ENCODE data around the gene STXBP6. TPM values are rescaled to one million over a fixed set of nuclear protein-coding genes. Genes with fewer than 3 reads are reported as not detected.

Gene STXBP6
- total and polyA plus RNA-seq, 2 experiments from 2014 or later: 19.7 to 29.0 TPM

DNA sequence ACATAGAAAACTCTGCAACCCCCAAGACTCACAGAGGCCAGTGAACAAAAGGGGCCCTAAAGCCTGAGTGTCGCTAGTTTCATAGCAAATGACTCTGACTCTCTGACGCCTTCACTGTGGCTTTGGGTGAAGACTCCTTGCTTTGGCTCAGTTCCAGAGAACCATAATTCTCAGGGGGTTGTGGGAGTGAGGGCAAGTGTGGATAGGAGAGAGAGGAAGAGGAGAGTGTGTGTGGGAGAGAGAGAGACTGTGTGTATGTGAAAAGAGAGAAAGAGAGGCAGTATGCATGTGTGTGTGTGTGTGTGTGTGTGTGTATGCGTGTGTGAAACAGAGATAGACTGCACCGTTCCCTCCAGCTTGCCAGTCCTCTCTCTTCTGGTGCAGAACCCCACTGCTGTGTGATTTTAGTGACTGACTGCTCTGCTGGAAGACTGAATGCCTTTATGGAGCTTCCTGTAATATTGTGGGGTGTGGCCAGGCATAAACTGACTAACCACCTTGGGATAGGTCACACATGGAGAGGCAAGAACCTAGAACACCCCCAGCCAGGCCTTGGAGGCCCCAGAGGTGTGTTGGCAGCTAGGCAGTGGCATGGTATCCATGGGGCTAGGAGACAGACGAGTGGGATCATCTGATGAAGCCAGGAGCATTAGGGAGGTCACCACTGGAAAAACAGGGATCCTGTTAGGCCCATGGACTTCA, 45.9 kb upstream of the STXBP6 start:
- Histone ChIP-seq H3K36me3 (ENCODE audit: insufficient read depth) (no peaks in the 10 kb centered on the region), H3K27me3 (ENCODE audit: insufficient read depth) (no peaks in the 10 kb centered on the region), H3F3A (replicated peaks; ENCODE audit: low read depth) (no peaks in the 10 kb centered on the region), H4K20me1 (replicated peaks; ENCODE audit: insufficient read depth) (no peaks in the 10 kb centered on the region), H3K4me1 (ENCODE audit: insufficient read depth) (peaks cover 12% of the 10 kb centered on the region), H3K4me2 (no peak overlapping the region), H3K4me3 (no peak overlapping the region), H3K79me2 (replicated peaks; ENCODE audit: insufficient read depth) (no peaks in the 10 kb centered on the region), H3K9me2 (ENCODE audit: insufficient read depth) (no peaks in the 10 kb centered on the region), H2AFZ (no peak overlapping the region), H3K27ac (ENCODE audit: low read depth) (no peak overlapping the region)
- Mint-ChIP-seq H3K27me3 (ENCODE audit: insufficient read depth, low read depth, poor library complexity) (peaks cover 3% of the 10 kb centered on the region), H3K9me3 (no peaks in the 10 kb centered on the region), H3K4me1 (peaks cover 22% of the 10 kb centered on the region), H3K36me3 (ENCODE audit: low read depth) (no peaks in the 10 kb centered on the region), H3K27ac (no peak overlapping the region), H3K4me3 (no peak overlapping the region)
- DNase-seq (ENCODE audit: low spot score) (no peak), ATAC-seq (no peak)
- TF ChIP-seq STAT1 (IDR thresholded peaks at IDR 0.05; ENCODE audit: unreplicated experiment): no peak
- TF ChIP-seq CREB1 (CRISPR knock-in tag; IDR thresholded peaks at IDR 0.05; ENCODE audit: low read depth): no peak
- TF ChIP-seq, protein P1, sequence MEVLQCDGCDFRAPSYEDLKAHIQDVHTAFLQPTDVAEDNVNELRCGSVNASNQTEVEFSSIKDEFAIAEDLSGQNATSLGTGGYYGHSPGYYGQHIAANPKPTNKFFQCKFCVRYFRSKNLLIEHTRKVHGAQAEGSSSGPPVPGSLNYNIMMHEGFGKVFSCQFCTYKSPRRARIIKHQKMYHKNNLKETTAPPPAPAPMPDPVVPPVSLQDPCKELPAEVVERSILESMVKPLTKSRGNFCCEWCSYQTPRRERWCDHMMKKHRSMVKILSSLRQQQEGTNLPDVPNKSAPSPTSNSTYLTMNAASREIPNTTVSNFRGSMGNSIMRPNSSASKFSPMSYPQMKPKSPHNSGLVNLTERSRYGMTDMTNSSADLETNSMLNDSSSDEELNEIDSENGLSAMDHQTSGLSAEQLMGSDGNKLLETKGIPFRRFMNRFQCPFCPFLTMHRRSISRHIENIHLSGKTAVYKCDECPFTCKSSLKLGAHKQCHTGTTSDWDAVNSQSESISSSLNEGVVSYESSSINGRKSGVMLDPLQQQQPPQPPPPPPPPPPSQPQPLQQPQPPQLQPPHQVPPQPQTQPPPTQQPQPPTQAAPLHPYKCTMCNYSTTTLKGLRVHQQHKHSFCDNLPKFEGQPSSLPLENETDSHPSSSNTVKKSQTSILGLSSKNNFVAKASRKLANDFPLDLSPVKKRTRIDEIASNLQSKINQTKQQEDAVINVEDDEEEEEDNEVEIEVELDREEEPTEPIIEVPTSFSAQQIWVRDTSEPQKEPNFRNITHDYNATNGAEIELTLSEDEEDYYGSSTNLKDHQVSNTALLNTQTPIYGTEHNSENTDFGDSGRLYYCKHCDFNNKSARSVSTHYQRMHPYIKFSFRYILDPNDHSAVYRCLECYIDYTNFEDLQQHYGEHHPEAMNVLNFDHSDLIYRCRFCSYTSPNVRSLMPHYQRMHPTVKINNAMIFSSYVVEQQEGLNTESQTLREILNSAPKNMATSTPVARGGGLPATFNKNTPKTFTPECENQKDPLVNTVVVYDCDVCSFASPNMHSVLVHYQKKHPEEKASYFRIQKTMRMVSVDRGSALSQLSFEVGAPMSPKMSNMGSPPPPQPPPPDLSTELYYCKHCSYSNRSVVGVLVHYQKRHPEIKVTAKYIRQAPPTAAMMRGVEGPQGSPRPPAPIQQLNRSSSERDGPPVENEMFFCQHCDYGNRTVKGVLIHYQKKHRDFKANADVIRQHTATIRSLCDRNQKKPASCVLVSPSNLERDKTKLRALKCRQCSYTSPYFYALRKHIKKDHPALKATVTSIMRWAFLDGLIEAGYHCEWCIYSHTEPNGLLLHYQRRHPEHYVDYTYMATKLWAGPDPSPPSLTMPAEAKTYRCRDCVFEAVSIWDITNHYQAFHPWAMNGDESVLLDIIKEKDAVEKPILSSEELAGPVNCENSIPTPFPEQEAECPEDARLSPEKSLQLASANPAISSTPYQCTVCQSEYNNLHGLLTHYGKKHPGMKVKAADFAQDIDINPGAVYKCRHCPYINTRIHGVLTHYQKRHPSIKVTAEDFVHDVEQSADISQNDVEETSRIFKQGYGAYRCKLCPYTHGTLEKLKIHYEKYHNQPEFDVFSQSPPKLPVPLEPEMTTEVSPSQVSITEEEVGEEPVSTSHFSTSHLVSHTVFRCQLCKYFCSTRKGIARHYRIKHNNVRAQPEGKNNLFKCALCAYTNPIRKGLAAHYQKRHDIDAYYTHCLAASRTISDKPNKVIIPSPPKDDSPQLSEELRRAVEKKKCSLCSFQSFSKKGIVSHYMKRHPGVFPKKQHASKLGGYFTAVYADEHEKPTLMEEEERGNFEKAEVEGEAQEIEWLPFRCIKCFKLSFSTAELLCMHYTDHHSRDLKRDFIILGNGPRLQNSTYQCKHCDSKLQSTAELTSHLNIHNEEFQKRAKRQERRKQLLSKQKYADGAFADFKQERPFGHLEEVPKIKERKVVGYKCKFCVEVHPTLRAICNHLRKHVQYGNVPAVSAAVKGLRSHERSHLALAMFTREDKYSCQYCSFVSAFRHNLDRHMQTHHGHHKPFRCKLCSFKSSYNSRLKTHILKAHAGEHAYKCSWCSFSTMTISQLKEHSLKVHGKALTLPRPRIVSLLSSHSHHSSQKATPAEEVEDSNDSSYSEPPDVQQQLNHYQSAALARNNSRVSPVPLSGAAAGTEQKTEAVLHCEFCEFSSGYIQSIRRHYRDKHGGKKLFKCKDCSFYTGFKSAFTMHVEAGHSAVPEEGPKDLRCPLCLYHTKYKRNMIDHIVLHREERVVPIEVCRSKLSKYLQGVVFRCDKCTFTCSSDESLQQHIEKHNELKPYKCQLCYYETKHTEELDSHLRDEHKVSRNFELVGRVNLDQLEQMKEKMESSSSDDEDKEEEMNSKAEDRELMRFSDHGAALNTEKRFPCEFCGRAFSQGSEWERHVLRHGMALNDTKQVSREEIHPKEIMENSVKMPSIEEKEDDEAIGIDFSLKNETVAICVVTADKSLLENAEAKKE (CRISPR knock-in tag; IDR thresholded peaks at IDR 0.05): no peak
- no peak for TF ChIP-seq EZH2phosphoT487 (IDR thresholded peaks at IDR 0.05; ENCODE audit: unreplicated experiment)
- no peak for TF ChIP-seq ZNF114 (CRISPR knock-in tag; IDR thresholded peaks at IDR 0.05)
- TF ChIP-seq NANOG (IDR thresholded peaks at IDR 0.05; ENCODE audit: borderline replicate concordance): no peak
- TF ChIP-seq, protein P2, sequence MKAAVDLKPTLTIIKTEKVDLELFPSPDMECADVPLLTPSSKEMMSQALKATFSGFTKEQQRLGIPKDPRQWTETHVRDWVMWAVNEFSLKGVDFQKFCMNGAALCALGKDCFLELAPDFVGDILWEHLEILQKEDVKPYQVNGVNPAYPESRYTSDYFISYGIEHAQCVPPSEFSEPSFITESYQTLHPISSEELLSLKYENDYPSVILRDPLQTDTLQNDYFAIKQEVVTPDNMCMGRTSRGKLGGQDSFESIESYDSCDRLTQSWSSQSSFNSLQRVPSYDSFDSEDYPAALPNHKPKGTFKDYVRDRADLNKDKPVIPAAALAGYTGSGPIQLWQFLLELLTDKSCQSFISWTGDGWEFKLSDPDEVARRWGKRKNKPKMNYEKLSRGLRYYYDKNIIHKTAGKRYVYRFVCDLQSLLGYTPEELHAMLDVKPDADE (IDR thresholded peaks at IDR 0.05): no peak
- TF ChIP-seq, protein P3, sequence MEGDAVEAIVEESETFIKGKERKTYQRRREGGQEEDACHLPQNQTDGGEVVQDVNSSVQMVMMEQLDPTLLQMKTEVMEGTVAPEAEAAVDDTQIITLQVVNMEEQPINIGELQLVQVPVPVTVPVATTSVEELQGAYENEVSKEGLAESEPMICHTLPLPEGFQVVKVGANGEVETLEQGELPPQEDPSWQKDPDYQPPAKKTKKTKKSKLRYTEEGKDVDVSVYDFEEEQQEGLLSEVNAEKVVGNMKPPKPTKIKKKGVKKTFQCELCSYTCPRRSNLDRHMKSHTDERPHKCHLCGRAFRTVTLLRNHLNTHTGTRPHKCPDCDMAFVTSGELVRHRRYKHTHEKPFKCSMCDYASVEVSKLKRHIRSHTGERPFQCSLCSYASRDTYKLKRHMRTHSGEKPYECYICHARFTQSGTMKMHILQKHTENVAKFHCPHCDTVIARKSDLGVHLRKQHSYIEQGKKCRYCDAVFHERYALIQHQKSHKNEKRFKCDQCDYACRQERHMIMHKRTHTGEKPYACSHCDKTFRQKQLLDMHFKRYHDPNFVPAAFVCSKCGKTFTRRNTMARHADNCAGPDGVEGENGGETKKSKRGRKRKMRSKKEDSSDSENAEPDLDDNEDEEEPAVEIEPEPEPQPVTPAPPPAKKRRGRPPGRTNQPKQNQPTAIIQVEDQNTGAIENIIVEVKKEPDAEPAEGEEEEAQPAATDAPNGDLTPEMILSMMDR (conservative IDR thresholded peaks at IDR 0.05; ENCODE audit: low read depth in 2 of 2): no peak
- no peak for TF ChIP-seq JUNB (IDR thresholded peaks at IDR 0.05; ENCODE audit: unreplicated experiment)
- TF ChIP-seq, protein P4, sequence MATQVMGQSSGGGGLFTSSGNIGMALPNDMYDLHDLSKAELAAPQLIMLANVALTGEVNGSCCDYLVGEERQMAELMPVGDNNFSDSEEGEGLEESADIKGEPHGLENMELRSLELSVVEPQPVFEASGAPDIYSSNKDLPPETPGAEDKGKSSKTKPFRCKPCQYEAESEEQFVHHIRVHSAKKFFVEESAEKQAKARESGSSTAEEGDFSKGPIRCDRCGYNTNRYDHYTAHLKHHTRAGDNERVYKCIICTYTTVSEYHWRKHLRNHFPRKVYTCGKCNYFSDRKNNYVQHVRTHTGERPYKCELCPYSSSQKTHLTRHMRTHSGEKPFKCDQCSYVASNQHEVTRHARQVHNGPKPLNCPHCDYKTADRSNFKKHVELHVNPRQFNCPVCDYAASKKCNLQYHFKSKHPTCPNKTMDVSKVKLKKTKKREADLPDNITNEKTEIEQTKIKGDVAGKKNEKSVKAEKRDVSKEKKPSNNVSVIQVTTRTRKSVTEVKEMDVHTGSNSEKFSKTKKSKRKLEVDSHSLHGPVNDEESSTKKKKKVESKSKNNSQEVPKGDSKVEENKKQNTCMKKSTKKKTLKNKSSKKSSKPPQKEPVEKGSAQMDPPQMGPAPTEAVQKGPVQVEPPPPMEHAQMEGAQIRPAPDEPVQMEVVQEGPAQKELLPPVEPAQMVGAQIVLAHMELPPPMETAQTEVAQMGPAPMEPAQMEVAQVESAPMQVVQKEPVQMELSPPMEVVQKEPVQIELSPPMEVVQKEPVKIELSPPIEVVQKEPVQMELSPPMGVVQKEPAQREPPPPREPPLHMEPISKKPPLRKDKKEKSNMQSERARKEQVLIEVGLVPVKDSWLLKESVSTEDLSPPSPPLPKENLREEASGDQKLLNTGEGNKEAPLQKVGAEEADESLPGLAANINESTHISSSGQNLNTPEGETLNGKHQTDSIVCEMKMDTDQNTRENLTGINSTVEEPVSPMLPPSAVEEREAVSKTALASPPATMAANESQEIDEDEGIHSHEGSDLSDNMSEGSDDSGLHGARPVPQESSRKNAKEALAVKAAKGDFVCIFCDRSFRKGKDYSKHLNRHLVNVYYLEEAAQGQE (IDR thresholded peaks at IDR 0.05; ENCODE audit: unreplicated experiment): no peak
- no peak for TF ChIP-seq POLR2AphosphoS5 (IDR thresholded peaks at IDR 0.05; ENCODE audit: low read depth)
- TF ChIP-seq EZH2 (IDR thresholded peaks at IDR 0.05; ENCODE audit: low read depth, unreplicated experiment): no peak
- TF ChIP-seq ZNF331 (CRISPR knock-in tag; IDR thresholded peaks at IDR 0.05; ENCODE audit: low read depth): no peak

All from GM23338 (cell line).